ENCODE measurements around the gene SLCO2A1. TPM values are rescaled to one million over a fixed set of nuclear protein-coding genes. Genes with fewer than 3 reads are reported as not detected.

SLCO2A1 gene
- total RNA-seq = 10 to 100 TPM in 3 of 4 donors, 1 to 10 TPM in 1; 6.1 to 54.2 (median 33.1) TPM

DNA sequence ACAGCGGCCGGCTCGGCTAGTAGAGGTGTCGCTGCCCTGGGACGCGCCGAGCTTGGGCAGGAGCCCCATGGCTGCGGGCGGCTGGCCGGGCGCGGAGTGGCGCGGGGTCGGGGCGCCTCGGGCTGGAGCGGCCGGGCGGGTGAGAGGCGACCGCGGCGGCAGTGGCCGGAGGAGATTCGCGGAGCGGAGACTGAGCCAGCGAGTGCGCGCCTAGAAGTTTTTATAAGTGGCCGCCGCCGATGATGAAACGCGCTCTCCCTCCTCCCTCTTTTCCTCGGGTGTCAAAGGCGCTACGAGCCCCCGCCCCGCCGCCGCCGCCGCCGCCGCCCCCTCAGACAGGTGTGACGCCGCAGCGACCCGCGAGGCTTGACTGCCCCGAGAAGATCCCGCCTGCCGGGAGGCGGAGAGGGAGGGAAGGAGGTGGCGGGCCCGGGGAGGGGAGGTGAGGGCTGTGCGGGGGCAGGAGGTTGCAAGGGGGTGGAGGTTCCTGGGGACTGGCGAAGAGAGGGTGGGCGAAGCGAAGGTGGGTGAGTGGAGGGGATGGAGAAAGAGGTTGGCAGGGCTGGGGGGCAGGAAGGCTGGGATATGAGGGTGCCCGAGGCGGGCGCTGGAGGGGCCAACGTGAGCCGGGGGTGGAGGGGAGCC is at the start of gene SLCO2A1:
Gene SLCO2A1, minus strand, starts transcription at position 192 of the 645 bp plus-strand sequence. Its CDS starts 123 bp downstream, at position 69.
- DNase-seq (ENCODE audit: low spot score) (no peak), ATAC-seq (ENCODE audit: low FRiP score) (peak; percentile 37)
- TF ChIP-seq, protein P1, sequence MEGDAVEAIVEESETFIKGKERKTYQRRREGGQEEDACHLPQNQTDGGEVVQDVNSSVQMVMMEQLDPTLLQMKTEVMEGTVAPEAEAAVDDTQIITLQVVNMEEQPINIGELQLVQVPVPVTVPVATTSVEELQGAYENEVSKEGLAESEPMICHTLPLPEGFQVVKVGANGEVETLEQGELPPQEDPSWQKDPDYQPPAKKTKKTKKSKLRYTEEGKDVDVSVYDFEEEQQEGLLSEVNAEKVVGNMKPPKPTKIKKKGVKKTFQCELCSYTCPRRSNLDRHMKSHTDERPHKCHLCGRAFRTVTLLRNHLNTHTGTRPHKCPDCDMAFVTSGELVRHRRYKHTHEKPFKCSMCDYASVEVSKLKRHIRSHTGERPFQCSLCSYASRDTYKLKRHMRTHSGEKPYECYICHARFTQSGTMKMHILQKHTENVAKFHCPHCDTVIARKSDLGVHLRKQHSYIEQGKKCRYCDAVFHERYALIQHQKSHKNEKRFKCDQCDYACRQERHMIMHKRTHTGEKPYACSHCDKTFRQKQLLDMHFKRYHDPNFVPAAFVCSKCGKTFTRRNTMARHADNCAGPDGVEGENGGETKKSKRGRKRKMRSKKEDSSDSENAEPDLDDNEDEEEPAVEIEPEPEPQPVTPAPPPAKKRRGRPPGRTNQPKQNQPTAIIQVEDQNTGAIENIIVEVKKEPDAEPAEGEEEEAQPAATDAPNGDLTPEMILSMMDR (IDR thresholded peaks at IDR 0.05) = no peak

DNA sequence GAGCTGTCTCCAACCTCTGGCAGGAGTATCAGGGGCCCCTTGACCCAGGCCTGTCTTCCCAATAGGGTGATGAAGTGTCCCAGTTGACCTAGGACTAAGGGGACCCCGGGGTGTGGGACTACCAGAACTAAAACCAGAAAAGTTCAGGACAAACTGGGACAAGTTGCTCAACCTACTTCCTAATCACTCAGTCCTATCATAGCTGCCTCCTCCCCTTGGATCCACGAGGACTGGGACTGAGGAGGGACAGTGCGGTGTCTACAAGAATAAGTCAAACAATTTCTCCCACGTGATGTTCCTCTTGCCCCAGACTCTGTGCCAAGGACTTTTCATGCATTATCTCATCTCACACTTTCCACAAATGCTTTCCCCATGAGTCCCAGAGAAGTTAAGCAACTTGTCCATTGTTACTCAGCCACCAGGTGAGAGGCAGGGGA is 49.4 kb upstream of the SLCO2A1 start:
- no peak for ATAC-seq (ENCODE audit: low FRiP score)
- TF ChIP-seq, protein P1 (IDR thresholded peaks at IDR 0.05) = no peak
- DNase-seq (ENCODE audit: low spot score) = no peak

DNA sequence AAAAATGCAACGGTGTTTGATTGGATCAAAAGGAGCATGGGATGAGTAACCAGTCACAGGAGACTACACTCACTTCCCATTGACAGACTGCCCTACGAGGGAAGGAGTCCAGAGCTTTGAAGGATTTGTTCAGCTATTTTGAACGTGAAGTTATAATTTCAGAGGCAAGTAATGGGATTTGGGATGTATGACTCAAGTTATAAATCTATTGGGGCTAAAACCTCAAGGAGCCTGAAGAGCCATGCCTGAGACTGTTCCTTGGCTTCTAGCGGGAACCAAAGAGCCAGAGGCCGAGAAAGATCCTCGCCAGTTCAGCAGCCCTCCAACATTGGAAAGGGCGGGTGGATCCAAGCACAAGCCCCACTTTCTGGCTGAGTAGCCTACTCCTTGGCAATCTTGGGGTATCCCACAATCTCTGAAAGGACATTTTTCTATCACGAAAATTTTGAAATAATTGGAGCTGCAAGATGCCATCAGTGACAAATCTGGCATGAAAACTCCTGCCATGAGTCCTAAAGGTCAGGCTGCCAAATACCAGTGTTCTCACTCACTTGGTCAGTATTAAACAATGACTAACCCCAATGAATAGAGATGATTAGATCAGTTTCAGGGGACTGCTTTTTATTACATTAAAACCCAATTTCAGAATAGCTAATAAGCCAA is 48.6 kb upstream of the SLCO2A1 start:
- no peak for DNase-seq (ENCODE audit: low spot score)
- TF ChIP-seq, protein P1 (IDR thresholded peaks at IDR 0.05) = no peak
- no peak for ATAC-seq (ENCODE audit: low FRiP score)

DNA sequence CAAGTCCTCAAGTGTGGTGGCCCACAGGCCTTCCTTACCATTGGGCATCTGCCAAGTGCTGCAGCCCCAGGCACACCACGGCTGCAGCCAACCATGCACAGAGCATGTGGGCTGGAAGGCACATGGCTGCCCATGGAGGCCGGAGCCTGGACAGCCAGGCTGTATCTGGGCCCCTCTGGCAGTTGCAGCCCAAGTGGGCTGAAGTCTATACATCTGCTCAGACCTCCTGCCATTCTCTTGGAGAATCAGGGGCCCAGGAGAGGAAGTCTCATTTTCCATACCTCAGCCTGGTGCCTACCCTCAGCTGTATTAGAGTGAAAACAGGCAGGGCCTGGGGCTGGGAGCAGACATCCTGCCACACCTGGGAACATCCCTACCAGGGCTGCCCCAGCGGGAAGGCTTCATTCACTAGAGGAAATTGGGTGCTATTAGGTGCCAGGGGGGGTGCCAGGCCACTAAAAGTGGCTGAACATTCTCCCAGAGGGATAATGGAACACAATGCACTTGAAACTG is 48.0 kb upstream of the SLCO2A1 start:
- TF ChIP-seq, protein P1 (IDR thresholded peaks at IDR 0.05) = no peak
- no peak for ATAC-seq (ENCODE audit: low FRiP score)
- no peak for DNase-seq (ENCODE audit: low spot score)

DNA sequence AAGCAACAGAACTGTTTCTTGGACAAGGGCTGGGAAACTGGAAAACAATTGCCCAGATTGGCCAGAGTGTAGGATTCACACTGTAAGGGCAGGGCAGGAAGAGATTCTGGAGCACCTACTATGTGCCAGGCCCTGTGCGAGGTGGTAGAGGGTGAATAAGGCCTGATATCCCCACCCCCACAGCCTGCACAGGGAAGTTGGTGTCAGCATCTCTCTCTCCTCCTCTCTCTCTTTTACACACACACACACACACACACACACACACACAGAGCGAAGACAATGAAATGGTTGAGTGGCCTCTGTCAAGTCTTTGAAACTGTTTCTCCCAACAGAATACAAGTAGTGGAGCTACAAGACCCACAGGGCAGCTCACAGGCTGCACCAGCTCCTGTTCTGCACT is 47.1 kb upstream of the SLCO2A1 start:
- ATAC-seq (ENCODE audit: low FRiP score) (no peak), DNase-seq (ENCODE audit: low spot score) (no peak)
- TF ChIP-seq, protein P1 (IDR thresholded peaks at IDR 0.05) = no peak

DNA sequence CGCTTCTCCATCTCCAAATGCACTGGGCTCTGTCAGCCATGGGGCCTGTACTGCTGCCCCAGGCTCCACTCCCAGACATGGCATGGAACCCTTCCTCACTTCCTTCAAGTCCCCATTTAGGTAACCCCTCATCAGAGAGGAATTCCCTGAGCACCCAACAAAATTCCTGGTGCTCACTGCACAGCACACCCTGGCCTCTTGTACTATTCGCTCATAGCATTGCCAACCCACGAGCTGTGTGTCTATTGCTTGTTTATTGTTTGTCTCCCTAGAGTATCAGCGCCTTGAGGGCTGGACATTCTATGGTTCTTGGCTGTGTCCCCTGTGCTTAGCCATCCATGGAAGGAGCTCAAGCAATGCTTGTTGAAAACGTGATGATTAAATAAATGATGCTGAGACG is 46.1 kb upstream of the SLCO2A1 start:
- ATAC-seq (ENCODE audit: low FRiP score) = no peak
- TF ChIP-seq, protein P1 (IDR thresholded peaks at IDR 0.05) = no peak
- no peak for DNase-seq (ENCODE audit: low spot score)

DNA sequence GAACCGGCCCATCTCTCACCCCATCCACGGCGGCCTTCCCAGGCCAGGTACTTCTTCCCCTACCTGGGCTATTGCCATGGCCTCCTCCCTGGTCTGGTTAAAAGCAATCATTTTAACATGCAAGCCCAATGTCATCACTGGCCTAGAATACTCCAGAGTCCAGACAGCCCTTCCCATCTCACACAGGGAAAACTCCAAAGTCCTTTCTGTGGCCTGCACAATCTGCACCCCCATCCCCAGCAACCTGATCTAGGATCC is 45.8 kb upstream of the SLCO2A1 start:
- TF ChIP-seq, protein P1 (IDR thresholded peaks at IDR 0.05) = no peak
- ATAC-seq (ENCODE audit: low FRiP score) (no peak), DNase-seq (ENCODE audit: low spot score) (no peak)

Measured in omental fat pad (tissue), 4 donors.